ENCODE results near the gene ASTN2.

Gene ASTN2

GRCh38 chr9:116576386-116576785 lies 838.5 kb downstream of the ASTN2 start:
- no peak for DNase-seq

- no peak for DNase-seq
Observed at GRCh38 chr9:116574027-116574679, 840.7 kb downstream of the ASTN2 start.

- DNase-seq, result no peak
Observed at GRCh38 chr9:116572095-116572748, 842.6 kb downstream of the ASTN2 start.

GRCh38 chr9:116569111-116569510 lies 845.7 kb downstream of the ASTN2 start:
- no peak for DNase-seq

- no peak for DNase-seq
Observed at GRCh38 chr9:116566677-116567488, 848.0 kb downstream of the ASTN2 start.

- no peak for DNase-seq
Observed at GRCh38 chr9:116565986-116566385, 848.9 kb downstream of the ASTN2 start.

- DNase-seq, result no peak
Observed at GRCh38 chr9:116564266-116564793, 850.5 kb downstream of the ASTN2 start.

- no peak for DNase-seq
Observed at GRCh38 chr9:116558818-116559540, 855.9 kb downstream of the ASTN2 start.

- DNase-seq, result no peak
Observed at GRCh38 chr9:116558035-116558434, 856.8 kb downstream of the ASTN2 start.

- DNase-seq, result no peak
Observed at GRCh38 chr9:116555556-116556155, 859.2 kb downstream of the ASTN2 start.

GRCh38 chr9:116555119-116555518 lies 859.7 kb downstream of the ASTN2 start:
- no peak for DNase-seq

GRCh38 chr9:116550696-116551436 lies 864.0 kb downstream of the ASTN2 start:
- no peak for DNase-seq

- DNase-seq, result no peak
Observed at GRCh38 chr9:116549786-116550660, 864.8 kb downstream of the ASTN2 start.

GRCh38 chr9:116549061-116549664 lies 865.7 kb downstream of the ASTN2 start:
- no peak for DNase-seq

- no peak for DNase-seq
Observed at GRCh38 chr9:116547729-116548426, 867.0 kb downstream of the ASTN2 start.

- DNase-seq, result no peak
Observed at GRCh38 chr9:116546711-116547581, 867.9 kb downstream of the ASTN2 start.

- no peak for DNase-seq
Observed at GRCh38 chr9:116544896-116545295, 870.0 kb downstream of the ASTN2 start.

GRCh38 chr9:116543731-116544400 lies 871.0 kb downstream of the ASTN2 start:
- no peak for DNase-seq
